Articular chondrocyte of knee joint (primary cell): ENCODE results near the gene ZNF117. TPM values are rescaled to one million over a fixed set of nuclear protein-coding genes. Genes with fewer than 3 reads are reported as not detected.

Experiments
- small RNA-seq: library from RNA; depleted of rRNA; stranded (forward); fragments of <200 nt; gene quantifications from one replicate; pipeline ENCODE3, GENCODE V24; 2012
- total RNA-seq: library from RNA; depleted of rRNA; stranded (reverse); fragments of >200 nt; gene quantifications from 2 replicates; pipeline ENCODE4 v1.2.3, GENCODE V29; 2012

The ZNF117 gene
- total RNA-seq = 10.1 and 12.9 TPM in 2 replicates

DNA sequence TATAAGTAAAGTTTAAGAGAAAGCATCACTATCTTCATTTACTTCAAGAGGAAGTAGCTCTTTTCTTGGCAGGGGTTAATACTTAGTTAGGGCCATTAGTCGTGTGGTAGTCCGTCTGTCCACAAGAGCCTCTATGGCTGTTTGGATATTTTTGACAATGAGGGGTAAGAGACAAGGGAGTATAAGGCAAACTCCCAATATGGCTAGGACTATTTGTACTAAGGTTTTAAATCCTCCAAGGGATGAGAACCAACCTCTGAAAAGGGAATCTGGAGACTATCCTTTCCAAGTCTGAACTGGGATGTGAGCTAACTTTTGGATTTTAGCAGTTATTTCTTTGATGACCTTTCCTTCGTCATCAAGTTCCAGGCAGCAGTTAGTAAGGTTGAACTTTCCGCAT is at the start of gene ZNF117:
Gene ZNF117, minus strand, starts transcription at position 101 of the 400 bp plus-strand sequence.

DNA sequence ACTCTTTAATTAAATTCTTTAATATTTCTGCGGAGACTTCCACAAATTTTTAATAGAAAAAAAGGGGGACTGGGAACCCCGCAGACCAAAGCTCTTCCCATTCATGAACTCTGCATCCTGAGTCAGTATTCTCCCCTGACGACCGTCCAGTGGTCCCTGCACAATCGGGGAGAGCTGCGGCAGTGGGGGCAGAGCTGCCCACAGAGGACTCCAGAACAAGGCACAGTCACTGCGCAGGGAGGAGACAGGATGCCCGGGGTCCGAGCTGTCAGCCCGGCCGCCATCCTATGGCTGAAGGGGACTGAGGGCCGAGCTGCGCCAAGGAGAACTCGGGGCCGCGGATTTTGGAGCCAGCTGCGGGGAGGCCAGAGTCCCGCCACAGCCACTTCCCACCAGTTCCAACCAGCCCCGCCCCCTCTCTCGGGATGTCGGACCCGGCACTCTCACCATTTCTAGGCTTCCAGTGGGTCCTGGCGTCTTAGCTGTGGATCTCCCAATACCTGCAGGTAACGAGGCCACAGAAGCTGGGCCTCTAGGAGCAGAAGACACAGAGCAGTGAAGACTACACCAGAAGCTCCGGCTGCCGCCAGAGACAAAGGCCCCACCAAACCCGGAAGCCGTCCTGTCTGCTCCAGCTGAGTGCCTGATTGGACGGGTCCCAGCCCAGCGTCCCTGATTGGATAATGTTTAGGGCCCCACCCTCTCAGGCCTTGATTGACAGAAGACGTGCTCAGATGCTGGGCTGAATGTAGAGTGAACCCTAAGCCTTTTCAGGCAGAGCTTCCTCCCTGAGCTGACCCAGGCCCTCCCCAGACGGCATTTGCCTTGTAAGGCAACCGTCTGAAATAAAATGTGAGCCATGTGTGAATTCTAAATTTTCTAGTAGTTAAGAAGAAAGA is 15.5 kb upstream of the ZNF117 start, which contains the start of gene ERV3-1:
Gene ERV3-1, minus strand, starts transcription at position 594 of the 899 bp plus-strand sequence. CDS start 13,661 bp downstream, outside the sequence.

Small RNAs within 50 kb of the gene (small RNA-seq; reads per million reads assigned to genes)
- not detected for gene RNU6-1229P

Other genes with a start within 250 kb of the ZNF117 start
- 5.7 and 8.2 TPM in 2 replicates for gene ZNF138, start 196.6 kb downstream of the ZNF117 start, total RNA-seq
- 5.0 and 6.7 TPM in 2 replicates for gene ZNF273, start 87.8 kb downstream of the ZNF117 start, total RNA-seq
- 19.5 and 21.3 TPM in 2 replicates for gene ERV3-1, start 15.7 kb upstream of the ZNF117 start, total RNA-seq